Measurements from ENCODE around the gene PPFIBP1. TPM values are rescaled to one million over a fixed set of nuclear protein-coding genes. Genes with fewer than 3 reads are reported as not detected.
"Not testable (repeated sequence)": the region's sequence is repeated elsewhere in the genome, so short reads cannot be mapped to it uniquely, and the experiment has no call there.

The PPFIBP1 gene
- polyA plus RNA-seq, 4 donors: 4.9 to 29.3 (median 12.7) TPM

DNA sequence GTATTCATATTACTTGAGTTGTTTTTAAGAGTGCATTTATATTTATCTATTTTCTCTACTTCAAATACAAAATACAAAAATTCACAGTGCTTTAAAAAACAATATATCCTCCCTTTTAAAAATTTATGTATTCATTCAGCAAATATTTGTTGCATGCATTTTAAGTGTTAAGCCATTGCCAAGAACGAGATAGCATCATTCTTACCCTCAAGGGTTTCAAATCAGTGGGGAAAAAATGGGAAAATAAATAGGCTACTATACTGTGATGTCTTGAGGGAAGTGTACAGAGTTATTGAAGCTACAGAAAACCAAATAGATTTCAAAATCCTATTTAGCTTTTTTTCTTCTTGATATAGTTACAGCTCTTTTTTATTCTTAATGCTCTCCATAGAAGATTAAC is 209.8 kb downstream of the PPFIBP1 start:
- no peak for DNase-seq
- no peak for FAIRE-seq
- H3K4me3 ChIP-seq (ENCODE audit: low read depth in 1 of 3, low read length in 3 of 3): no peak overlapping the region
- WGBS, 3 donors: 91 to 98% (median 94%) methylated on average over 1 of the region's 1 CpG
- no peaks in the 10 kb centered on the region for H3K27me3 ChIP-seq (ENCODE audit: control insufficient read depth in 3 of 3, insufficient read depth in 3 of 3, low read length in 3 of 3)
- H3K27ac ChIP-seq (ENCODE audit: low read depth in 1 of 3, low read length in 2 of 3): no peak overlapping the region
- H3K36me3 ChIP-seq (ENCODE audit: control insufficient read depth in 3 of 3, insufficient read depth in 2 of 3, low read depth in 1 of 3, low read length in 3 of 3): peaks cover 2 to 19% (median 5%) of the 10 kb centered on the region in 3 donors
- no peaks in the 10 kb centered on the region for H3K9me3 ChIP-seq (ENCODE audit: control insufficient read depth in 2 of 2, insufficient read depth in 1 of 2, low read depth in 1 of 2, low read length in 1 of 2)
- no peaks in the 10 kb centered on the region for H3K4me1 ChIP-seq (ENCODE audit: control insufficient read depth in 3 of 3, insufficient read depth in 2 of 3, low read depth in 1 of 3, low read length in 2 of 3)

DNA sequence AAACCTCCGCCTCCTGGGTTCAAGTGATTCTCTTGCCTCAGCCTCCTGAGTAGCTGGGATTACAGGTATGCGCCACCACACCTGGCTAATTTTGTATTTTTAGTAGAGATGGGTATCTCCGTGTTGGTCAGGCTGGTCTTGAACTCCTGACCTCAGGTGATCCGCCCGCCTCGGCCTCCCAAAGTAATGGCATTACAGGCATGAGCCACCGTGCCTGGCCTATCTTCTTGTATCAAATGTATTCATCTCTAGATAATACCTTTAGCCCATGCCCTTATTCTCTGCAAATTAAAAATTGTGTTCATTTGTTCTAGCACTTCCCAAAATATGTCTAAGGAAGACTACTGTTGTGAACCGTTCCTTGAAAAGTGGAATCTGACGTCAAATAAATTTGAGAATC is 210.3 kb downstream of the PPFIBP1 start:
- H3K36me3 ChIP-seq (ENCODE audit: control insufficient read depth in 3 of 3, insufficient read depth in 2 of 3, low read depth in 1 of 3, low read length in 3 of 3): peaks cover 2 to 22% (median 5%) of the 10 kb centered on the region in 3 donors
- FAIRE-seq; H3K9me3 ChIP-seq (ENCODE audit: control insufficient read depth in 2 of 2, insufficient read depth in 1 of 2, low read depth in 1 of 2, low read length in 1 of 2); H3K27ac ChIP-seq (ENCODE audit: low read depth in 1 of 3, low read length in 2 of 3); DNase-seq; H3K4me1 ChIP-seq (ENCODE audit: control insufficient read depth in 3 of 3, insufficient read depth in 2 of 3, low read depth in 1 of 3, low read length in 2 of 3); H3K27me3 ChIP-seq (ENCODE audit: control insufficient read depth in 3 of 3, insufficient read depth in 3 of 3, low read length in 3 of 3); H3K4me3 ChIP-seq (ENCODE audit: low read depth in 1 of 3, low read length in 3 of 3): not testable (repeated sequence)
- 91 to 96% (median 93%) methylated on average over 9 of the region's 9 CpGs for WGBS, 3 donors

DNA sequence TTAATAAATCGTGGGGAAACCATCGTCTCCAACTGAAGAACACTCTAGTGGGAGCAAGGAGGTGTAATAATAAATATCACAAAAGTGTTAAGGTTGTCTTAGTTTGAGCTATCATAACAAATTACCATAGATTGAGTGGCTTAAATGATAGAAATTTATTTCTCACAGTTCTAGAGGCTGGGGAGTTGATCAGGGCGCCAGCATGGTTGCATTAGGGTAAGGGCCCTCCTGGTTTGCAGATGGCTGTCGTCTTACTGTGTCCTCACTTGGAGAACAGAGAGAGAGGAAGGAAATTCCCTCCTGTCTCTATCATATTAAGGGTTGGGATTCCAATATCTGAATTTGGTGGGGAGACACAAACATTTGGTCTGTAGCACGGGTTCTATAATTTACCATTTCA is 219.6 kb downstream of the PPFIBP1 start:
- H3K36me3 ChIP-seq (ENCODE audit: control insufficient read depth in 3 of 3, insufficient read depth in 2 of 3, low read depth in 1 of 3, low read length in 3 of 3): peaks cover 0 to 22% (median 4%) of the 10 kb centered on the region in 3 donors
- 95 to 99% (median 97%) methylated on average over 5 of the region's 5 CpGs for WGBS, 3 donors
- H3K4me3 ChIP-seq (ENCODE audit: low read depth in 1 of 3, low read length in 3 of 3): no peak overlapping the region

More for the DNA sequence above, 219.6 kb downstream of the PPFIBP1 start:
- FAIRE-seq: no peak
- Histone ChIP-seq H3K9me3 (ENCODE audit: control insufficient read depth in 2 of 2, insufficient read depth in 1 of 2, low read depth in 1 of 2, low read length in 1 of 2) (no peaks in the 10 kb centered on the region), H3K27me3 (ENCODE audit: control insufficient read depth in 3 of 3, insufficient read depth in 3 of 3, low read length in 3 of 3) (no peaks in the 10 kb centered on the region), H3K27ac (ENCODE audit: low read depth in 1 of 3, low read length in 2 of 3) (no peak overlapping the region), H3K4me1 (ENCODE audit: control insufficient read depth in 3 of 3, insufficient read depth in 2 of 3, low read depth in 1 of 3, low read length in 2 of 3) (peaks cover 0 to 2% (median 2%) of the 10 kb centered on the region in 3 donors)
- DNase-seq: no peak

Other genes starting within 250 kb of the PPFIBP1 start
- gene BMAL2, start 191.4 kb upstream of the PPFIBP1 start, polyA plus RNA-seq: 1 to 10 TPM; 1.4 to 5.6 (median 3.8) TPM
- gene SMCO2, start 77.5 kb upstream of the PPFIBP1 start, polyA plus RNA-seq: under 1 TPM in 2 of 4 donors, not detected in 2; 0.28 to 0.34 TPM
- gene REP15, start 172.2 kb downstream of the PPFIBP1 start, polyA plus RNA-seq: 10 to 100 TPM; 17.2 to 58.8 (median 30.1) TPM
- gene MRPS35, start 186.6 kb downstream of the PPFIBP1 start, polyA plus RNA-seq: 10 to 100 TPM; 45.1 to 84.2 (median 66.1) TPM

All from small intestine (tissue), 7 donors.